ENCODE measurements around the gene SSRP1.

GRCh38 chr11:57330029-57330428, 5.7 kb downstream of the SSRP1 start:
- TF ChIP-seq EZH2 (IDR thresholded peaks at IDR 0.05) (no peak), CTCF (IDR thresholded peaks at IDR 0.05) (no peak)
